ENCODE results near the gene TMEM132D.

Gene TMEM132D

GRCh38 chr12:129687731-129688130, 216.1 kb downstream of the TMEM132D start:
- TF ChIP-seq, protein P1, sequence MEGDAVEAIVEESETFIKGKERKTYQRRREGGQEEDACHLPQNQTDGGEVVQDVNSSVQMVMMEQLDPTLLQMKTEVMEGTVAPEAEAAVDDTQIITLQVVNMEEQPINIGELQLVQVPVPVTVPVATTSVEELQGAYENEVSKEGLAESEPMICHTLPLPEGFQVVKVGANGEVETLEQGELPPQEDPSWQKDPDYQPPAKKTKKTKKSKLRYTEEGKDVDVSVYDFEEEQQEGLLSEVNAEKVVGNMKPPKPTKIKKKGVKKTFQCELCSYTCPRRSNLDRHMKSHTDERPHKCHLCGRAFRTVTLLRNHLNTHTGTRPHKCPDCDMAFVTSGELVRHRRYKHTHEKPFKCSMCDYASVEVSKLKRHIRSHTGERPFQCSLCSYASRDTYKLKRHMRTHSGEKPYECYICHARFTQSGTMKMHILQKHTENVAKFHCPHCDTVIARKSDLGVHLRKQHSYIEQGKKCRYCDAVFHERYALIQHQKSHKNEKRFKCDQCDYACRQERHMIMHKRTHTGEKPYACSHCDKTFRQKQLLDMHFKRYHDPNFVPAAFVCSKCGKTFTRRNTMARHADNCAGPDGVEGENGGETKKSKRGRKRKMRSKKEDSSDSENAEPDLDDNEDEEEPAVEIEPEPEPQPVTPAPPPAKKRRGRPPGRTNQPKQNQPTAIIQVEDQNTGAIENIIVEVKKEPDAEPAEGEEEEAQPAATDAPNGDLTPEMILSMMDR (conservative IDR thresholded peaks at IDR 0.05; ENCODE audit: control insufficient read depth, insufficient read depth, low read depth, low read length) = no peak
- DNase-seq (ENCODE audit: low read depth) = no peak
- no peak overlapping the region for H3K4me3 ChIP-seq (ENCODE audit: control insufficient read depth, low read depth, low read length)

- no peak for DNase-seq (ENCODE audit: low read depth)
- H3K4me3 ChIP-seq (ENCODE audit: control insufficient read depth, low read depth, low read length) = no peak overlapping the region
- TF ChIP-seq, protein P1 (conservative IDR thresholded peaks at IDR 0.05; ENCODE audit: control insufficient read depth, insufficient read depth, low read depth, low read length) = no peak
Measured at GRCh38 chr12:129681830-129682229, 222.0 kb downstream of the TMEM132D start.

GRCh38 chr12:129681151-129681550, 222.7 kb downstream of the TMEM132D start:
- no peak overlapping the region for H3K4me3 ChIP-seq (ENCODE audit: control insufficient read depth, low read depth, low read length)
- no peak for DNase-seq (ENCODE audit: low read depth)
- TF ChIP-seq, protein P1 (conservative IDR thresholded peaks at IDR 0.05; ENCODE audit: control insufficient read depth, insufficient read depth, low read depth, low read length) = no peak

DNA sequence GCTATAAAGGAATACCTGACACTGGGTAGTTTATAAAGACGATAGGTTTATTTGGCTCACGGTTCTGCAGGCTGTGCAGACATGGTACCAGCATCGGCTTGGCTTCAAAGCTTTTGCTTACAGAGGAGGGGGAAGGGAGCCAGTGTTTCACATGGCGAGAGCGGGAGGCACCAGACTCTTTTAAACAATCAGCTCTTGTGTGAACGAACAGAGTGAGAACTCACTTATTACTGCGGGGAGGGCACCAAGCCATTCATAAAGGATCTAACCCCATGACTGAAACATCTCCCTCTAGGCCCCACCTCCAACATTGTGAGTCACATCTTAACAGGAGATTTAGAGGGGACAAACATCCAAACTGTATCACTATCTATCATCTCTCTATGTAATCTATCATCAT, 227.4 kb downstream of the TMEM132D start:
- no peak overlapping the region for H3K4me3 ChIP-seq (ENCODE audit: control insufficient read depth, low read depth, low read length)
- DNase-seq (ENCODE audit: low read depth) = no peak
- TF ChIP-seq, protein P1 (conservative IDR thresholded peaks at IDR 0.05; ENCODE audit: control insufficient read depth, insufficient read depth, low read depth, low read length) = no peak

DNA sequence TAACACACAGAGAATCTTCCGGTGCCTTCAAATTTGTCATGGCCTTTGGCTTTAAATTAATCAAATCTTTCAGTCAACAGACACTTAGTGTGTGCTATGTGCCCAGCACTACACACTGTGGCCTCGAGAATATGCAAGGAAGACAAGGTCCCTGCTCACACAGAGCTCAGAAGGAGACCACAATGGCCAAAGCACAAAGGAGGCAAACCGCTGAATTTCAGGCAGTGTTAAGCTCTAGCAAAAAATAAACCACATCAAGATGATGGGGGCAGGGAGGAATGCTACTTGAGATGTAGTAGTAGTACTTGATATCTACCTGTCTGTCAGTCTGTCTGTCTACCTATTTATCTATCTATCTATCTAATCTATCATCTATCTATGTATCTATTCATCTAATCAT, 227.9 kb downstream of the TMEM132D start:
- TF ChIP-seq, protein P1 (conservative IDR thresholded peaks at IDR 0.05; ENCODE audit: control insufficient read depth, insufficient read depth, low read depth, low read length) = no peak
- no peak for DNase-seq (ENCODE audit: low read depth)
- H3K4me3 ChIP-seq (ENCODE audit: control insufficient read depth, low read depth, low read length) = no peak overlapping the region

DNA sequence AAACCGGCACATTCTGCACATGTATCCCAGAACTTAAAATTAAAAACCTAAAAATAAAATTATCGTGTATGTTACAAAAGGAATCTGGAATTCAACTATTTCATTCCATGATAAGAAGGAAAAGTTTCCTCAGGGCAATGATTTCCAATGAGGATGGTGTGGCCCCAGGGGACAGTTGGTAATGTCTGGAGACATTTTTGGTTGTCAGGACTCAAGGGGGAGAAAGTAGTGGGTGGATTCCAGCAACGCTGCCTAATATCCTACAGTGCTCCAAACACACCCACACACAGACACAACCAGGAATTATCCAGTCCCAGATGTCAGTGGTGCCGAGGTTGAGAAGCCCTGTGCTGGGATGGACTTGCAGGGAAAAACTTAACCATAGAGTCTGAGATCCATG, 228.3 kb downstream of the TMEM132D start:
- DNase-seq (ENCODE audit: low read depth) = no peak
- TF ChIP-seq, protein P1 (conservative IDR thresholded peaks at IDR 0.05; ENCODE audit: control insufficient read depth, insufficient read depth, low read depth, low read length) = no peak
- H3K4me3 ChIP-seq (ENCODE audit: control insufficient read depth, low read depth, low read length) = no peak overlapping the region

DNA sequence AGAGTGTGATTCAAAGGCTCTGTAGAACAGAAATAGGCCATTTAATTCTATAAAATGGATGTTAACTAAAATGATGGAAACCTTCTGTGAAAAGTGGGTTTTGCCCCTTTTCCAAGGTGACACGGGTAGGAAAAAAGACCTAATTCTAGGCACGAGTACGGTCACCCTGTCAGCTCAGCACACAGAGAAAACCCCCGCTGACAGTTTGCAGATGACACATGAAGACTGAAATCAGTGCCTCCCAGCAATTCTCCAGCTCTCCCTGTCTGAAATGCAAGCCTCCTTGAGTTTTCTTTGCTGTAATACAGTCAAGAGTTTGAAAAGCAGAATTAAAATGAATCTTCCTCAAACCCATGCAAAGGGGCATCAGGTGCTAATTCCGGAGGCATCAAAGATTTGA, 230.0 kb downstream of the TMEM132D start:
- H3K4me3 ChIP-seq (ENCODE audit: control insufficient read depth, low read depth, low read length) = no peak overlapping the region
- TF ChIP-seq, protein P1 (conservative IDR thresholded peaks at IDR 0.05; ENCODE audit: control insufficient read depth, insufficient read depth, low read depth, low read length) = no peak
- DNase-seq (ENCODE audit: low read depth) = no peak

Measured in fibroblast of mammary gland (primary cell).